GM23248 (cell line): ENCODE results near the gene SRPRA. TPM values are rescaled to one million over a fixed set of nuclear protein-coding genes. Genes with fewer than 3 reads are reported as not detected.
"Not testable (repeated sequence)": the region's sequence is repeated elsewhere in the genome, so short reads cannot be mapped to it uniquely, and the experiment has no call there.

ENCODE experiments used
- DNase-seq: peaks from one replicate; pipeline ENCODE4 v3.0.0-alpha.2; 2015
- H2AFZ ChIP-seq: fragments of 200-600 bp; sonication (generic); 2 replicates; pipeline ENCODE4 v1.6.1; 2016; ENCODE audit warnings: antibody characterized with exemption
- H3F3A ChIP-seq: fragments of 200-600 bp; sonication (generic); 2 replicates; pipeline ENCODE4 v1.6.1; 2016; ENCODE audit warnings: mild to moderate bottlenecking, antibody characterized with exemption, mixed run types; ENCODE audit not compliant: insufficient read depth
- H3K27ac ChIP-seq: fragments of 200-600 bp; sonication (generic); 2 replicates; pipeline ENCODE4 v1.5.1; 2016; ENCODE audit warnings: mild to moderate bottlenecking
- H3K27me3 ChIP-seq: fragments of 200-600 bp; sonication (generic); replicated peaks from 2 replicates; pipeline ENCODE4 v1.6.1; 2016; ENCODE audit warnings: mild to moderate bottlenecking; ENCODE audit not compliant: insufficient read depth
- H3K36me3 ChIP-seq: fragments of 200-600 bp; sonication (generic); 2 replicates; pipeline ENCODE4 v1.6.1; 2016; ENCODE audit warnings: low read depth, mild to moderate bottlenecking
- H3K4me1 ChIP-seq: fragments of 200-600 bp; sonication (generic); 2 replicates; pipeline ENCODE4 v1.6.1; 2016; ENCODE audit warnings: mild to moderate bottlenecking; ENCODE audit not compliant: insufficient read depth
- H3K4me2 ChIP-seq: fragments of 200-600 bp; sonication (generic); one replicate; pipeline ENCODE4 v1.6.1; 2016; ENCODE audit warnings: mild to moderate bottlenecking; ENCODE audit not compliant: unreplicated experiment
- H3K4me3 ChIP-seq: fragments of 200-600 bp; sonication (generic); 2 replicates; pipeline ENCODE4 v1.5.1; 2016; ENCODE audit warnings: mild to moderate bottlenecking
- H3K79me2 ChIP-seq: fragments of 200-600 bp; sonication (generic); 2 replicates; pipeline ENCODE4 v1.6.1; 2016; ENCODE audit warnings: mild to moderate bottlenecking; ENCODE audit not compliant: insufficient read depth
- H3K9ac ChIP-seq: fragments of 200-600 bp; sonication (generic); 2 replicates; pipeline ENCODE4 v1.6.1; 2016; ENCODE audit warnings: mild to moderate bottlenecking
- H3K9me2 ChIP-seq: fragments of 200-600 bp; sonication (generic); 2 replicates; pipeline ENCODE4 v1.6.1; 2016; ENCODE audit warnings: mixed run types, mild to moderate bottlenecking, moderate library complexity; ENCODE audit not compliant: insufficient read depth
- H3K9me3 ChIP-seq: fragments of 200-600 bp; sonication (generic); one replicate; pipeline ENCODE4 v1.6.1; 2017; ENCODE audit warnings: low read depth
- H4K20me1 ChIP-seq: fragments of 200-600 bp; sonication (generic); 2 replicates; pipeline ENCODE4 v1.6.0; 2016; ENCODE audit not compliant: insufficient read depth
- EZH2 ChIP-seq: fragments of 200-600 bp; sonication (generic); IDR thresholded peaks from 2 replicates; pipeline ENCODE4 v1.6.1; 2018; ENCODE audit warnings: antibody characterized with exemption, mild to moderate bottlenecking; ENCODE audit not compliant: insufficient read depth, poor library complexity, severe bottlenecking
- EZH2phosphoT487 ChIP-seq: fragments of 200-600 bp; sonication (generic); IDR thresholded peaks from 2 replicates; pipeline ENCODE4 v1.6.1; 2018; ENCODE audit warnings: antibody characterized with exemption, moderate library complexity, mild to moderate bottlenecking, low read depth; ENCODE audit not compliant: insufficient read depth
- WGBS, 2 experiments: methylation state at CpG; one replicate each; pipeline ENCODE4 v1.1.6; 2015 to 2017; ENCODE audit warnings: low lambda C conversion rate in 2 of 2, low coverage in 1 of 2; ENCODE audit errors: missing lambda C conversion rate in 2 of 2; 5-methylcytosine and 5-hydroxymethylcytosine counted together
- in situ Hi-C: fragments of 300-500 bp; cut with MboI; formaldehyde crosslinking; loops from 2 replicates; pipeline ENCODE4 v1.15.0; 2020
- polyA plus RNA-seq: library from polyadenylated mRNA; unstranded; fragments of >200 nt; fragmentation: Nextera tagmentation; extraction: Ambion mirVana; gene quantifications from 2 replicates; pipeline ENCODE4 v1.2.1, GENCODE V29; 2016
- total RNA-seq: library from RNA; depleted of rRNA; stranded (reverse); fragments of >200 nt; shearing (Covaris generic); gene quantifications from 2 replicates; pipeline ENCODE4 v1.2.3, GENCODE V29; 2014

Gene SRPRA
- total and polyA plus RNA-seq, 2 experiments from 2014 or later = 125 to 151 TPM

GRCh38 chr11:126312961-126313360 lies 44.3 kb upstream of the SRPRA start:
- H3K9ac ChIP-seq = no peak overlapping the region
- no peak overlapping the region for H3K4me3 ChIP-seq
- TF ChIP-seq EZH2phosphoT487 = no peak
- TF ChIP-seq EZH2 = no peak
- H3F3A ChIP-seq = peaks cover 23% of the 10 kb centered on the region
- no peaks in the 10 kb centered on the region for H4K20me1 ChIP-seq
- H3K9me2 ChIP-seq = no peaks in the 10 kb centered on the region
- in situ Hi-C loops = no loop called here
- DNase-seq = no peak
- no peak overlapping the region for H2AFZ ChIP-seq
- H3K36me3 ChIP-seq = no peaks in the 10 kb centered on the region
- H3K4me1 ChIP-seq = peaks cover 16% of the 10 kb centered on the region
- no peaks in the 10 kb centered on the region for H3K27me3 ChIP-seq
- WGBS, 2 experiments = 51 to 57% methylated on average over 8 of the region's 8 CpGs
- no peak overlapping the region for H3K4me2 ChIP-seq
- H3K79me2 ChIP-seq = no peaks in the 10 kb centered on the region; the same call in 1 of the 2 replicates
- no peak overlapping the region for H3K27ac ChIP-seq
- H3K9me3 ChIP-seq = no peaks in the 10 kb centered on the region

DNA sequence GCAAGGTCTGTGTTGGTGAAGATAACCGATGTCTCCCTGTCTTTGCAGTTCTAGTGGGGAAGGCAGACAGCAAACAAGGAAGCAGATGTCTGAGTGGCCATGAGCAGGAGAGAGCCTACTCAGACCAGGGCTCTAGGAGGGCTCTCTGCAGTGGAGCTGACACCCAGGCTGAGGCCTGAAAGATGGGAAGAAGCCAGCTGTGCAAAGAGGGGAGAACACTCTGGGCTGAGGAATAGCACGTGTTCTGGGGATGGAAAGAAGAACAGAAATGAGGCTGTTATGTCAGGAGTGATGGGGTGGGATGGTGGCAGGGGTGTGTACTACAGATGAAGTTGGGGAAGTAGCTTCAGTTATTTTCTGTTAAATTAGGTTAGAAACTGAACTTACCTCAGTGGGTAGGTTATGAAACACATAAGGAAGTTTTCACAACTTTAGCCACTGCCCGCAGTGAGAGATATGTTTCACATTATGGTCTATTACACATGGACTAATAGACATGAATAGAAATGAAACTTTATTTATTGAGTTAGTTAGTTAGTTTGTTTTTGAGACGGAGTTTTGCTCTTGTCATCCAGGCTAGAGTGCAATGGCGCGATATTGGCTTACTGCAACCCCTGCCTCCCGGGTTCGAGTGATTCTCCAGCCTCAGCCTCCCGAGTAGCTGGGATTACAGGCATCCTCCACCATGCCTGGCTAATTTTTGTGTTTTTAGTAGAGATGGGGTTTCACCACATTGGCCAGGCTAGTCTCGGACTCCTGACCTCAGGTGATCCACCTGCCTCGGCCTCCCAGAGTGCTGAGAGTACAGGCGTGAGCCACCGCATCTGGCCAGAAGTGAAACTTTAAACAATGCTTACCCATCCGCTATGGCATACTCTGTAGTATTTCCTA lies 43.0 kb upstream of the SRPRA start:
- Histone ChIP-seq H3K4me2 (no peak overlapping the region), H3K27ac (no peak overlapping the region), H3K9me2 (no peaks in the 10 kb centered on the region), H4K20me1 (no peaks in the 10 kb centered on the region), H3K4me3 (no peak overlapping the region), H3K27me3 (no peaks in the 10 kb centered on the region), H2AFZ (no peak overlapping the region), H3F3A (peaks cover 14% of the 10 kb centered on the region), H3K9ac (no peak overlapping the region), H3K4me1 (peaks cover 5% of the 10 kb centered on the region; the same call in 1 of the 2 replicates), H3K9me3 (no peaks in the 10 kb centered on the region), H3K79me2 (no peaks in the 10 kb centered on the region; the same call in 1 of the 2 replicates), H3K36me3 (no peaks in the 10 kb centered on the region)
- DNase-seq = no peak
- TF ChIP-seq EZH2 (no peak), EZH2phosphoT487 (no peak)
- 86 to 88% methylated on average over 14 of the region's 14 CpGs for WGBS, 2 experiments
- in situ Hi-C loops = no loop called here

DNA sequence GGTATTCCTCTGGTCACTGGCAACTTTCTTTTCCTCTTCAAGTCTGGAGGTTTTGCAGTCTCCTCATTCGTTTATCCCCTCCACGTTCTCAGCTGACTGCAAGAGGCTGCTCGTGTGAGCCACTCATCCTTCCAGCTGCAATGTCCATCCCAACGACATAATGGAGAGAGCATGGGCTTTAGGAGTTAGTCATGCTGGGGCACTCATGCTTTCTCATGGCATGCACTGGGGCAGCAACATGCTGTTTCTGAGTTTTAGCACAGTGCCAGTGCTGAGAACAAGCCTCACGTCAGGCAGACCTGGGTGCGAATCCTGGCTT lies 42.3 kb upstream of the SRPRA start:
- Histone ChIP-seq H3K9me3 (no peaks in the 10 kb centered on the region), H2AFZ (no peak overlapping the region), H4K20me1 (no peaks in the 10 kb centered on the region), H3K9me2 (no peaks in the 10 kb centered on the region), H3K4me3 (no peak overlapping the region), H3K27me3 (no peaks in the 10 kb centered on the region), H3F3A (peaks cover 7% of the 10 kb centered on the region), H3K27ac (no peak overlapping the region), H3K36me3 (no peaks in the 10 kb centered on the region), H3K4me1 (peaks cover 5% of the 10 kb centered on the region; the same call in 1 of the 2 replicates), H3K4me2 (no peak overlapping the region), H3K79me2 (no peaks in the 10 kb centered on the region; the same call in 1 of the 2 replicates), H3K9ac (no peak overlapping the region)
- in situ Hi-C loops = no loop called here
- WGBS, 2 experiments = 62 to 67% methylated on average over 6 of the region's 6 CpGs
- DNase-seq = peak; percentile 36
- TF ChIP-seq EZH2 = no peak

- peaks cover 5% of the 10 kb centered on the region; the same call in 1 of the 2 replicates for H3K4me1 ChIP-seq
- no peak overlapping the region for H3K9ac ChIP-seq
- H2AFZ ChIP-seq = no peak overlapping the region
- no peak overlapping the region for H3K4me3 ChIP-seq
- H3K9me2 ChIP-seq = no peaks in the 10 kb centered on the region
- peak; percentile 83 for DNase-seq
- no peaks in the 10 kb centered on the region for H3K9me3 ChIP-seq
- no peak overlapping the region for H3K4me2 ChIP-seq
- in situ Hi-C loops = no loop called here
- H3K27me3 ChIP-seq = no peaks in the 10 kb centered on the region
- WGBS, 2 experiments = 70 to 72% methylated on average over 12 of the region's 12 CpGs
- peaks cover 4% of the 10 kb centered on the region for H3F3A ChIP-seq
- no peaks in the 10 kb centered on the region for H4K20me1 ChIP-seq
- no peaks in the 10 kb centered on the region for H3K36me3 ChIP-seq
- no peak for TF ChIP-seq EZH2
- peaks cover 6% of the 10 kb centered on the region for H3K79me2 ChIP-seq
- H3K27ac ChIP-seq = no peak overlapping the region
Observed at GRCh38 chr11:126310200-126310991, 41.7 kb upstream of the SRPRA start.

- H3K27me3 ChIP-seq, H2AFZ ChIP-seq, in situ Hi-C loops, H3K4me3 ChIP-seq, DNase-seq, H3K9me2 ChIP-seq, H3K79me2 ChIP-seq, H3F3A ChIP-seq, H3K9me3 ChIP-seq, H3K36me3 ChIP-seq, H4K20me1 ChIP-seq, H3K4me2 ChIP-seq, H3K9ac ChIP-seq, H3K27ac ChIP-seq: not testable (repeated sequence)
- WGBS, 2 experiments = 98 to 100% methylated on average over 3 to 4 of the region's 4 CpGs
- peaks cover 11% of the 10 kb centered on the region for H3K4me1 ChIP-seq
Observed at GRCh38 chr11:126308771-126309170, 40.1 kb upstream of the SRPRA start.
